WTC11 (cell line): Measurements from ENCODE around the gene NOG. TPM values are rescaled to one million over a fixed set of nuclear protein-coding genes. Genes with fewer than 3 reads are reported as not detected.

Experiments used
- ATAC-seq: fragments of 200-7000 bp; cut with Tn5 transposase; 2 replicates; pipeline ENCODE4 v1.10.0; 2021; ENCODE audit warnings: mild to moderate bottlenecking, moderate library complexity
- CTCF ChIA-PET: fragments of 300-600 bp; sonication (Branson Sonifier 250); formaldehyde crosslinking; loops from one replicate; lab custom pipeline; 2021; ENCODE audit warnings: antibody characterized with exemption; lab: Charles Lee
- POLR2A ChIA-PET: fragments of 350-600 bp; sonication (Branson Sonifier 250); formaldehyde crosslinking; loops from one replicate; lab custom pipeline; 2021; ENCODE audit warnings: antibody characterized with exemption; lab: Charles Lee
- DNase-seq: peaks from one replicate; pipeline ENCODE4 v3.0.0; 2021; ENCODE audit warnings: low spot score
- H3K27ac Mint-ChIP-seq: 2 replicates; pipeline ENCODE4 v1.8.0; 2021; ENCODE audit warnings: mixed read lengths
- H3K27me3 Mint-ChIP-seq: 2 replicates; pipeline ENCODE4 v1.8.0; 2021; ENCODE audit warnings: low read depth, mild to moderate bottlenecking, moderate library complexity, mixed read lengths
- H3K36me3 Mint-ChIP-seq: 2 replicates; pipeline ENCODE4 v1.8.0; 2021; ENCODE audit warnings: mixed read lengths
- H3K4me1 Mint-ChIP-seq: 2 replicates; pipeline ENCODE4 v1.8.0; 2022; ENCODE audit warnings: mixed read lengths
- H3K4me3 Mint-ChIP-seq: 2 replicates; pipeline ENCODE4 v1.8.0; 2021; ENCODE audit warnings: mild to moderate bottlenecking, moderate library complexity, mixed read lengths
- H3K9me3 Mint-ChIP-seq: 2 replicates; pipeline ENCODE4 v1.8.0; 2021; ENCODE audit warnings: mixed read lengths
- ATF1 ChIP-seq: sonication (generic); formaldehyde crosslinking; IDR thresholded peaks from 2 replicates; pipeline ENCODE4 v1.8.1; 2023; ENCODE audit warnings: mild to moderate bottlenecking, moderate library complexity, missing genetic modification reagents
- CREM ChIP-seq: sonication (generic); formaldehyde crosslinking; IDR thresholded peaks from 2 replicates; pipeline ENCODE4 v1.8.1; 2022; ENCODE audit warnings: mild to moderate bottlenecking, missing genetic modification reagents, moderate library complexity
- CTCF ChIP-seq: fragments of 200-600 bp; IDR thresholded peaks from 2 replicates; pipeline ENCODE4 v1.8.0; 2022; ENCODE audit warnings: antibody characterized with exemption
- EMX1 ChIP-seq: fragments of 250-450 bp; sonication (Bioruptor Pico); IDR thresholded peaks from 2 replicates; pipeline ENCODE4 v1.8.0; 2021; ENCODE audit warnings: mild to moderate bottlenecking
- GTF2I ChIP-seq: fragments of 250-450 bp; sonication (Bioruptor Pico); conservative IDR thresholded peaks from 2 replicates; pipeline ENCODE4 v1.4.0; 2021; ENCODE audit warnings: mild to moderate bottlenecking
- JAZF1 ChIP-seq: fragments of 250-450 bp; sonication (Bioruptor Pico); IDR thresholded peaks from 2 replicates; pipeline ENCODE4 v1.9.0; 2021; ENCODE audit warnings: moderate library complexity, mild to moderate bottlenecking, inconsistent platforms
- MYBL2 ChIP-seq: sonication (generic); formaldehyde crosslinking; IDR thresholded peaks from 2 replicates; pipeline ENCODE4 v1.8.1; 2023; ENCODE audit warnings: mild to moderate bottlenecking, moderate library complexity, missing genetic modification reagents
- NFE2L1 ChIP-seq: sonication (generic); formaldehyde crosslinking; IDR thresholded peaks from 2 replicates; pipeline ENCODE4 v1.8.1; 2023; ENCODE audit warnings: missing genetic modification reagents
- NFYB ChIP-seq: sonication (generic); formaldehyde crosslinking; conservative IDR thresholded peaks from 2 replicates; pipeline ENCODE4 v1.8.0; 2022; ENCODE audit warnings: low read depth, missing genetic modification reagents
- SP1 ChIP-seq: sonication (generic); formaldehyde crosslinking; conservative IDR thresholded peaks from 2 replicates; pipeline ENCODE4 v1.8.1; 2022; ENCODE audit warnings: missing genetic modification reagents
- TCF7 ChIP-seq: sonication (generic); formaldehyde crosslinking; IDR thresholded peaks from 2 replicates; pipeline ENCODE4 v1.8.0; 2022; ENCODE audit warnings: mild to moderate bottlenecking, low read depth, missing genetic modification reagents, moderate library complexity
- USF1 ChIP-seq: sonication (generic); formaldehyde crosslinking; IDR thresholded peaks from 2 replicates; pipeline ENCODE4 v1.8.0; 2022; ENCODE audit warnings: mild to moderate bottlenecking, missing genetic modification reagents
- USF2 ChIP-seq: sonication (generic); formaldehyde crosslinking; IDR thresholded peaks from 2 replicates; pipeline ENCODE4 v1.8.1; 2023; ENCODE audit warnings: mild to moderate bottlenecking, missing genetic modification reagents, moderate library complexity
- ZNF281 ChIP-seq: sonication (generic); formaldehyde crosslinking; IDR thresholded peaks from 2 replicates; pipeline ENCODE4 v1.8.0; 2023; ENCODE audit warnings: mild to moderate bottlenecking, missing genetic modification reagents
- ZNF317 ChIP-seq: sonication (generic); formaldehyde crosslinking; IDR thresholded peaks from 2 replicates; pipeline ENCODE4 v1.8.1; 2023; ENCODE audit warnings: low read depth, mild to moderate bottlenecking, moderate library complexity, missing genetic modification reagents, borderline replicate concordance
- ZNF416 ChIP-seq: fragments of 250-450 bp; sonication (Bioruptor Pico); IDR thresholded peaks from 2 replicates; pipeline ENCODE4 v1.9.0; 2021; ENCODE audit warnings: mild to moderate bottlenecking, inconsistent platforms
- ZNF671 ChIP-seq: fragments of 250-450 bp; sonication (Bioruptor Pico); IDR thresholded peaks from 2 replicates; pipeline ENCODE4 v1.8.0; 2021; ENCODE audit warnings: mild to moderate bottlenecking
- ZSCAN18 ChIP-seq: fragments of 250-450 bp; sonication (Bioruptor Pico); IDR thresholded peaks from 2 replicates; pipeline ENCODE4 v2.1.2; 2022; ENCODE audit warnings: mild to moderate bottlenecking, moderate library complexity
- total RNA-seq: library from RNA; stranded (reverse); gene quantifications from 3 replicates; pipeline ENCODE4 v1.2.3, GENCODE V29; 2021
- TF ChIP-seq, protein P1 (sequence below): sonication (generic); formaldehyde crosslinking; IDR thresholded peaks from 2 replicates; pipeline ENCODE4 v1.8.1; 2023; ENCODE audit warnings: mild to moderate bottlenecking, missing genetic modification reagents, moderate library complexity
- TF ChIP-seq, protein P2 (sequence below): sonication (generic); formaldehyde crosslinking; IDR thresholded peaks from 2 replicates; pipeline ENCODE4 v1.8.0; 2022; ENCODE audit warnings: mild to moderate bottlenecking, missing genetic modification reagents
- TF ChIP-seq, protein P3 (sequence below): fragments of 250-450 bp; sonication (Bioruptor Pico); IDR thresholded peaks from 2 replicates; pipeline ENCODE4 v1.8.0; 2021; ENCODE audit warnings: mild to moderate bottlenecking

NOG gene
- total RNA-seq, 1 experiment from 2014 or later, result 1.2 TPM

DNA sequence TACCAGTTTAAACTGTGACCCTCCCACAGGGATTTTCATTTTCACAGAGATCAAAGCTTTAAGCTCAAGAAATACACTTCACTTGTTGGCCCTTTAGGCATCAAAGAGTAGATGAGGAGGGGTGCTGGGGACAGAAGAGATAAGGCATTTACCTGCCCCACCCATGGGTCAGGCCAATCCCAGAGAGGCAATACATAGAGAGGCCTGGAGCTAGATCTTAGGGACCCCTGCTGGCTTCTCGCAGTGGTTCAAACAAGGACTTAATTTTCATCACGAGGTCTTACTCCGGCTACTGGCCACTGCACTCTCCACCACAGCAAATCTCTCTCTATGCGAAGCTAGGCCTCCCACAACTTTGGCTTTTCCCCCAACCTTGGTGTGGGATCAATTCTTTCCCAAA is 46.6 kb downstream of the NOG start:
- ATAC-seq (no peak), DNase-seq (no peak)
- Mint-ChIP-seq H3K4me1 (peaks cover 3% of the 10 kb centered on the region; the same call in 1 of the 2 replicates), H3K27ac (no peak overlapping the region), H3K36me3 (no peaks in the 10 kb centered on the region), H3K4me3 (no peak overlapping the region), H3K9me3 (no peaks in the 10 kb centered on the region), H3K27me3 (no peaks in the 10 kb centered on the region; the same call in 1 of the 2 replicates)
- no peak for TF ChIP-seq ZNF671
- TF ChIP-seq, protein P1, sequence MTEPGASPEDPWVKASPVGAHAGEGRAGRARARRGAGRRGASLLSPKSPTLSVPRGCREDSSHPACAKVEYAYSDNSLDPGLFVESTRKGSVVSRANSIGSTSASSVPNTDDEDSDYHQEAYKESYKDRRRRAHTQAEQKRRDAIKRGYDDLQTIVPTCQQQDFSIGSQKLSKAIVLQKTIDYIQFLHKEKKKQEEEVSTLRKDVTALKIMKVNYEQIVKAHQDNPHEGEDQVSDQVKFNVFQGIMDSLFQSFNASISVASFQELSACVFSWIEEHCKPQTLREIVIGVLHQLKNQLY (CRISPR knock-in tag), result no peak
- ChIA-PET POLR2A (no interaction called here), CTCF (interaction anchor here (1.0 to 1.1 kb wide), 2 partner anchors 10 to 134 kb away, joined by 3 read pairs; no protein-coding TSS in a partner anchor)

- no peaks in the 10 kb centered on the region; the same call in 1 of the 2 replicates for H3K27me3 Mint-ChIP-seq
Observed at GRCh38 chr17:56641373-56641772, 47.9 kb downstream of the NOG start.

GRCh38 chr17:56641894-56642293 is 48.4 kb downstream of the NOG start:
- ATAC-seq (no peak), DNase-seq (no peak)
- Mint-ChIP-seq H3K36me3 (no peaks in the 10 kb centered on the region), H3K4me3 (no peak overlapping the region), H3K27me3 (no peaks in the 10 kb centered on the region; the same call in 1 of the 2 replicates), H3K27ac (no peak overlapping the region), H3K9me3 (no peaks in the 10 kb centered on the region), H3K4me1 (peaks cover 3% of the 10 kb centered on the region; the same call in 1 of the 2 replicates)
- CTCF ChIA-PET, result interaction anchor here (1.1 to 1.3 kb wide), 2 partner anchors 37 to 74 kb away, joined by 3 read pairs; no protein-coding TSS in a partner anchor
- POLR2A ChIA-PET, result no interaction called here
- TF ChIP-seq USF2 (CRISPR knock-in tag) (no peak), USF1 (CRISPR knock-in tag) (no peak), ZNF281 (CRISPR knock-in tag) (no peak), ZSCAN18 (CRISPR knock-in tag) (no peak), MYBL2 (CRISPR knock-in tag) (no peak)
- TF ChIP-seq, protein P2, sequence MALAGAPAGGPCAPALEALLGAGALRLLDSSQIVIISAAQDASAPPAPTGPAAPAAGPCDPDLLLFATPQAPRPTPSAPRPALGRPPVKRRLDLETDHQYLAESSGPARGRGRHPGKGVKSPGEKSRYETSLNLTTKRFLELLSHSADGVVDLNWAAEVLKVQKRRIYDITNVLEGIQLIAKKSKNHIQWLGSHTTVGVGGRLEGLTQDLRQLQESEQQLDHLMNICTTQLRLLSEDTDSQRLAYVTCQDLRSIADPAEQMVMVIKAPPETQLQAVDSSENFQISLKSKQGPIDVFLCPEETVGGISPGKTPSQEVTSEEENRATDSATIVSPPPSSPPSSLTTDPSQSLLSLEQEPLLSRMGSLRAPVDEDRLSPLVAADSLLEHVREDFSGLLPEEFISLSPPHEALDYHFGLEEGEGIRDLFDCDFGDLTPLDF, result no peak

More at GRCh38 chr17:56641373-56641772, 47.9 kb downstream of the NOG start:
- Mint-ChIP-seq H3K9me3 (no peaks in the 10 kb centered on the region), H3K36me3 (no peaks in the 10 kb centered on the region), H3K27ac (no peak overlapping the region), H3K4me1 (peaks cover 3% of the 10 kb centered on the region; the same call in 1 of the 2 replicates), H3K4me3 (no peak overlapping the region)
- ChIA-PET POLR2A (no interaction called here), CTCF (interaction anchor here (1.1 to 1.3 kb wide), 2 partner anchors 37 to 75 kb away, joined by 3 read pairs; no protein-coding TSS in a partner anchor)
- TF ChIP-seq TCF7 (no peak), CREM (CRISPR knock-in tag) (no peak), SP1 (CRISPR knock-in tag) (no peak), CTCF (no peak), ZNF317 (CRISPR knock-in tag) (no peak), ATF1 (no peak), NFYB (CRISPR knock-in tag) (no peak), NFE2L1 (CRISPR knock-in tag) (no peak), MYBL2 (CRISPR knock-in tag) (no peak), GTF2I (no peak), EMX1 (CRISPR knock-in tag) (no peak), JAZF1 (no peak), ZNF416 (CRISPR knock-in tag) (no peak)
- TF ChIP-seq, protein P3, sequence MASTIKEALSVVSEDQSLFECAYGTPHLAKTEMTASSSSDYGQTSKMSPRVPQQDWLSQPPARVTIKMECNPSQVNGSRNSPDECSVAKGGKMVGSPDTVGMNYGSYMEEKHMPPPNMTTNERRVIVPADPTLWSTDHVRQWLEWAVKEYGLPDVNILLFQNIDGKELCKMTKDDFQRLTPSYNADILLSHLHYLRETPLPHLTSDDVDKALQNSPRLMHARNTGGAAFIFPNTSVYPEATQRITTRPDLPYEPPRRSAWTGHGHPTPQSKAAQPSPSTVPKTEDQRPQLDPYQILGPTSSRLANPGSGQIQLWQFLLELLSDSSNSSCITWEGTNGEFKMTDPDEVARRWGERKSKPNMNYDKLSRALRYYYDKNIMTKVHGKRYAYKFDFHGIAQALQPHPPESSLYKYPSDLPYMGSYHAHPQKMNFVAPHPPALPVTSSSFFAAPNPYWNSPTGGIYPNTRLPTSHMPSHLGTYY, result no peak
- ATAC-seq, result no peak
- no peak for DNase-seq
